SK-N-SH treated with all-trans-retinoic acid at 6 μM for 48 hours (cell line): ENCODE measurements around the gene CAPN10.
"Not testable (repeated sequence)": the region's sequence is repeated elsewhere in the genome, so short reads cannot be mapped to it uniquely, and the experiment has no call there.

ENCODE experiments used
- ESRRG ChIP-seq: fragments of 250-450 bp; sonication (Bioruptor Pico); IDR thresholded peaks from 2 replicates; pipeline ENCODE4 v1.6.1; 2021; ENCODE audit warnings: mild to moderate bottlenecking
- ISL1 ChIP-seq: fragments of 250-450 bp; sonication (Bioruptor Pico); IDR thresholded peaks from 2 replicates; pipeline ENCODE4 v2.1.2; 2022; ENCODE audit warnings: mild to moderate bottlenecking, moderate library complexity
- OSR1 ChIP-seq: fragments of 250-450 bp; sonication (Bioruptor Pico); IDR thresholded peaks from 2 replicates; pipeline ENCODE4 v1.8.0; 2022; ENCODE audit warnings: moderate library complexity, mild to moderate bottlenecking, inconsistent platforms
- RARB ChIP-seq: fragments of 250-450 bp; sonication (Bioruptor Pico); IDR thresholded peaks from 2 replicates; pipeline ENCODE4 v1.8.0; 2021; ENCODE audit warnings: mild to moderate bottlenecking, moderate library complexity
- SNAI2 ChIP-seq: fragments of 250-450 bp; sonication (Bioruptor Pico); IDR thresholded peaks from 2 replicates; pipeline ENCODE4 v1.5.0; 2020; ENCODE audit warnings: mild to moderate bottlenecking, moderate library complexity

- TF ChIP-seq SNAI2, ESRRG, RARB, ISL1, OSR1 (CRISPR knock-in tag): not testable (repeated sequence)
These were observed 47.4 kb upstream of the CAPN10 start for GRCh38 chr2:240539101-240539500.
